HEK293T (cell line): Measurements from ENCODE around the gene OR2A25.

ENCODE experiments used
- ARNT ChIP-seq: fragments of 450-650 bp; IDR thresholded peaks from 2 replicates; pipeline ENCODE4 v1.6.1; 2017; ENCODE audit warnings: mild to moderate bottlenecking
- BHLHE40 ChIP-seq: fragments of 450-650 bp; IDR thresholded peaks from 2 replicates; pipeline ENCODE4 v1.6.1; 2016; ENCODE audit warnings: mild to moderate bottlenecking, moderate library complexity, borderline replicate concordance
- FOXA1 ChIP-seq: fragments of 450-650 bp; IDR thresholded peaks from 2 replicates; pipeline ENCODE4 v1.6.1; 2016; ENCODE audit warnings: mild to moderate bottlenecking
- FOXK2 ChIP-seq: fragments of 450-650 bp; IDR thresholded peaks from 2 replicates; pipeline ENCODE4 v1.6.1; 2016; ENCODE audit warnings: mild to moderate bottlenecking
- FOXM1 ChIP-seq: fragments of 450-650 bp; IDR thresholded peaks from 2 replicates; pipeline ENCODE4 v1.6.1; 2017; ENCODE audit warnings: mild to moderate bottlenecking, borderline replicate concordance
- HDGF ChIP-seq: fragments of 450-650 bp; IDR thresholded peaks from 2 replicates; pipeline ENCODE4 v1.6.1; 2017; ENCODE audit warnings: antibody characterized with exemption, borderline replicate concordance
- L3MBTL2 ChIP-seq: fragments of 450-650 bp; conservative IDR thresholded peaks from 2 replicates; pipeline ENCODE4 v1.6.1; 2016; ENCODE audit warnings: mild to moderate bottlenecking
- NFRKB ChIP-seq: fragments of 450-650 bp; IDR thresholded peaks from 2 replicates; pipeline ENCODE4 v1.6.1; 2016; ENCODE audit warnings: mild to moderate bottlenecking, moderate library complexity
- SP1 ChIP-seq: fragments of 450-650 bp; IDR thresholded peaks from 2 replicates; pipeline ENCODE4 v1.6.1; 2017

DNA sequence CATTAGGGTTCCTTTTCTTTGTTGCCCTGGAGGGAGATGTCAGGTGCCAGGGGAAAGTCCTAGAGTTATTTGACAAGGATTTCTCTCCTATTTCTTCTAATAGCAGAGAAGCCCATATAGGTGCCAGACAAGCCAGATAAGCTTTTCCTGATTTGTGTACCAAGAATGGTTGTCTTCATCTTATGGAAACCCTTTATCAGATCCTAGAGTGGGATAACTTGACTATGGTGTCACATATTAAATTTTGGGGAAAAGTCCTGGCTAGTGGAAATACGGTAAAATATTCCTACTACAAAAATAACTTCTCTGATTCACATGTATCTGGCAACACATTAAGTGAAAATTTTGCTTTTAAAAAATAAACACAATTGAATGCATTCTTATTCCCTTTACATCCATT is 17.6 kb downstream of the OR2A25 start:
- no peak for TF ChIP-seq SP1
- no peak for TF ChIP-seq FOXM1
- TF ChIP-seq FOXA1, result no peak
- TF ChIP-seq BHLHE40, result no peak
- no peak for TF ChIP-seq FOXK2
- no peak for TF ChIP-seq ARNT
- no peak for TF ChIP-seq HDGF
- no peak for TF ChIP-seq L3MBTL2
- no peak for TF ChIP-seq NFRKB
